ENCODE data around the gene WDCP.
A peak's percentile ranks its signal among the peaks of the same experiment; 100 is the strongest.
"Not testable (repeated sequence)": the region's sequence is repeated elsewhere in the genome, so short reads cannot be mapped to it uniquely, and the experiment has no call there.

The WDCP gene, protein sequence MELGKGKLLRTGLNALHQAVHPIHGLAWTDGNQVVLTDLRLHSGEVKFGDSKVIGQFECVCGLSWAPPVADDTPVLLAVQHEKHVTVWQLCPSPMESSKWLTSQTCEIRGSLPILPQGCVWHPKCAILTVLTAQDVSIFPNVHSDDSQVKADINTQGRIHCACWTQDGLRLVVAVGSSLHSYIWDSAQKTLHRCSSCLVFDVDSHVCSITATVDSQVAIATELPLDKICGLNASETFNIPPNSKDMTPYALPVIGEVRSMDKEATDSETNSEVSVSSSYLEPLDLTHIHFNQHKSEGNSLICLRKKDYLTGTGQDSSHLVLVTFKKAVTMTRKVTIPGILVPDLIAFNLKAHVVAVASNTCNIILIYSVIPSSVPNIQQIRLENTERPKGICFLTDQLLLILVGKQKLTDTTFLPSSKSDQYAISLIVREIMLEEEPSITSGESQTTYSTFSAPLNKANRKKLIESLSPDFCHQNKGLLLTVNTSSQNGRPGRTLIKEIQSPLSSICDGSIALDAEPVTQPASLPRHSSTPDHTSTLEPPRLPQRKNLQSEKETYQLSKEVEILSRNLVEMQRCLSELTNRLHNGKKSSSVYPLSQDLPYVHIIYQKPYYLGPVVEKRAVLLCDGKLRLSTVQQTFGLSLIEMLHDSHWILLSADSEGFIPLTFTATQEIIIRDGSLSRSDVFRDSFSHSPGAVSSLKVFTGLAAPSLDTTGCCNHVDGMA

GRCh38 chr2:24046930-24047702, at the start of gene WDCP:
WDCP (minus strand) TSS chr2:24047391; CDS start chr2:24039494, 7,897 bp downstream.
- peak; percentile 99 for DNase-seq

- DNase-seq, result not testable (repeated sequence)
These were observed 48.0 kb upstream of the WDCP start for GRCh38 chr2:24095171-24095677.

DNA sequence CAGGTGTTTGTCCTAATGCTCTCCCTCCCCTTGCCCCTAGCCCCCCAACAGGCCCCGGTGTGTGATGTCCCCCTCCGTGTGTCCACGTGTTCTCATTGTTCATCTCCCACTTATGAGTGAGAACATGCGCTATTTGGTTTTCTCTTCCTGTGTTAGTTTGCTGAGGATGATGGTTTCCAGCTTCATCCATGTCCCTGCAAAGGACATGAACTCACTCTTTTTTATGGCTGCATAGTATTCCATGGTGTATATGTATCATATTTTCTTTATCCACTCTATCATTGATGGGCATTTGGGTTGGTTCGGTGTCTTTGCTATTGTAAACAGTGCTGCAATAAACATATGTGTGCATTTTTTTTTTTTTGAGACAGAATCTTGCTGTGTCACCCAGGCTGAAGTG, 46.1 kb upstream of the WDCP start:
- DNase-seq, result not testable (repeated sequence)

GRCh38 chr2:24088821-24089359, 41.7 kb upstream of the WDCP start:
- no peak for DNase-seq

- DNase-seq, result no peak
These were observed 39.8 kb upstream of the WDCP start for GRCh38 chr2:24087032-24087431.

- DNase-seq, result no peak
These were observed 39.0 kb upstream of the WDCP start for GRCh38 chr2:24086241-24086640.

GRCh38 chr2:24085200-24085489, 38.0 kb upstream of the WDCP start:
- no peak for DNase-seq

- DNase-seq, result peak; percentile 95
These were observed 37.4 kb upstream of the WDCP start, which contains the start of gene TP53I3 for GRCh38 chr2:24084386-24085199. TP53I3 (minus strand) TSS chr2:24084834; CDS start chr2:24084326, 508 bp downstream.

- peak; percentile 90 for DNase-seq
These were observed 36.6 kb upstream of the WDCP start for GRCh38 chr2:24083567-24084385.

DNA sequence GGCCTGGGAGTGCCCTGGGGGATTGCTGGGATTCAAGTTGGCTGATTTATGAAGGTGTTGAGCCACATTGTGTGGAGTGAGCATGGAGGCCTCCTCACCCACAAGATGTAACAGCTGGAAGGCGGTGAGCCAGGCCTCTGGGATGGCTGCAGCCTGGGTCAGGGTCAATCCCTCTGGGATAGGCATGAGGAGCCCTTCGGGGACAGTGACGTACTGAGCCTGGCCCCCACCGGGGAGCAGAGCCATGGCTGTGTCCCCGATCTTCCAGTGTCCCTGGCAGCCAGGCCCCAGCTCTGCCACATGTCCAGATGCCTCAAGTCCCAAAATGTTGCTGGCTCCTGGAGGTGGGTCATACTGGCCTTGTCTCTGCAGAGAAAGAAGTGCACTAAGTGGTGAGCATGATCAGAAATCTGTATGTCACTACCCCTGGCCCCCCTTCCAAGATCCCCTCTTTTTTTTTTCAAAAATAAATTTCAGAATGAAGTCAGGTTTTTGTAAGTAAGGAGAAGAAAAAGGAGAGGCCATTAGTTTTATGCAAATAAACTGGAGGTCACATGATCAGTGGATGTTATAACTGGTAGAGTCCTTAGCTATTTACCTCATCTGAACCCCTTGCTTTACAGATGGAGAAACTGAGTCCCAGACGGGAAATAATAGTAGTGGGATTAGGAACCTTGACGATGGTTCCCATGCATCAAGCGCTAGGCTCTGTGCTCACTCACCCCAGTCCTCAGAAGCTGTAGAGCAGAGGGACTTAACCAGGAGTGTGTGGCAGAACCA, 35.8 kb upstream of the WDCP start:
- DNase-seq, result no peak

DNA sequence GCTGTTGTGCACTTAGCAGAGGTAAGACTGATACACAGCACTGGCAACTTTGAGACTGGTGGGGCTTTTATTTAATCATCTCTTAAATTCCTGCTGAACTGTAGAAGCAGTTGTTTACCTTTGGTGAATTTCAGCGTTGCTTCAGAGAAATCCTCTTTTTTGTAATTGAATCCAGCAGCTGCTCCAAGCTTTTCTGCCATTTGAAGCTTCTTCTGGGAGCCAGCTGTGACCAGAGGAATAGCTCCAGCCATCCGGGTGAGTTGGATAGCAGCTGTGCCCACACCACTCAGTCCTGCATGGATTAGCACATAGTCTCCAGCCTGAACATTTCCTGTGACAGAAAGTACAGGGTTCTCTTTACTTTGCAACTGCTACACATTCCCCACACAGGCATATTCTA, 33.5 kb upstream of the WDCP start:
- DNase-seq, result no peak

- DNase-seq, result no peak
These were observed 30.7 kb upstream of the WDCP start for GRCh38 chr2:24077879-24078278.

DNA sequence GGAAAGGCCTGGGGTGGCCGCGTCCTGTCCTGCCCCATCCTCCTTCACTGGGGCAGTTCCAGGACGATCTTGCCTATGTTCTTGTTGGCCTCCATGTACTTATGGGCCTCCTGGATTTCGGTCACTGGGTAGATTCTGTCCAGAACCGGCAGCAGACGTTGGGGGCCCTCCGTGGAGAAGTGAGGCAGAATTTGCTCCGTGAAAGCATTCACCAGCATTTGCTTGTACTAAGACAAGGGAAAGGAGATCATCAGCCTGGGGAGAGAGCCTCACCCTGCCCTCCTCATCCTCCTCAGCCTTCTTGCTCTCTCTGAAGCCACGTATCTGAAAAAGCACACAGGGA, 30.3 kb upstream of the WDCP start:
- no peak for DNase-seq

DNA sequence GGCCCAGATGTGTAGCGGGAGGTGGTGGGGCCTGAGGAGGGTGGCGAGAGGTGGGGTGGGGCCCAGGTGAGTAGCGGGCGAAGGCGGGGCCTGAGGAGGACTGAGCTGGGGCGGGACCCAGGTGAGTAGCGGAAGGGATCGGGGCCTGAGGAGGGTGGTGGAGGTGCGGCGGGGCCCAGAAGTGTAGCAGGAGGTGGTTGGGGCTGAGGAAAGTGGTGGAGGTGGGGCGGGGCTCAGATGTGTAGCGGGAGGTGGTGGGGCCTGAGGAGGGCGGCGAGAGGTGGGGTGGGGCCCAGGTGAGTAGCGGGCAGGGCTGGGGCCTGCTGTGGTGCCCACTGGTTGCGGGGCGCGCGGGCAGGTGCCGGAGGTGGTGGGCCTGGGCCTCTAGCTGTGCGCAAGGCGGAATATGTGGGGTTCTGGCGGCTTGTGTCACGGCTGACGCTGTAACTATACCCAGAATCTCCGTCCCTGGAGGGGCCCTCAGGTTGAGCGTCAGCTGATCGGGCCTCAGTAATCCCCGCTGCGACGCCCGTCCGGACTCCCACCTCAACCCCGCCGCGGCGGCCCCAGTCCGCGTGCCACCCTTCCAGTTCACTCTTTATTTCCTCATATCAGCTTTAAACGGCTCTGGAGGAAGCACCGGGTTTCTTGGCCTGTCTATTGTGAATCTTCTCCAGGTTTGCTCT, 29.8 kb upstream of the WDCP start:
- DNase-seq, result no peak

DNA sequence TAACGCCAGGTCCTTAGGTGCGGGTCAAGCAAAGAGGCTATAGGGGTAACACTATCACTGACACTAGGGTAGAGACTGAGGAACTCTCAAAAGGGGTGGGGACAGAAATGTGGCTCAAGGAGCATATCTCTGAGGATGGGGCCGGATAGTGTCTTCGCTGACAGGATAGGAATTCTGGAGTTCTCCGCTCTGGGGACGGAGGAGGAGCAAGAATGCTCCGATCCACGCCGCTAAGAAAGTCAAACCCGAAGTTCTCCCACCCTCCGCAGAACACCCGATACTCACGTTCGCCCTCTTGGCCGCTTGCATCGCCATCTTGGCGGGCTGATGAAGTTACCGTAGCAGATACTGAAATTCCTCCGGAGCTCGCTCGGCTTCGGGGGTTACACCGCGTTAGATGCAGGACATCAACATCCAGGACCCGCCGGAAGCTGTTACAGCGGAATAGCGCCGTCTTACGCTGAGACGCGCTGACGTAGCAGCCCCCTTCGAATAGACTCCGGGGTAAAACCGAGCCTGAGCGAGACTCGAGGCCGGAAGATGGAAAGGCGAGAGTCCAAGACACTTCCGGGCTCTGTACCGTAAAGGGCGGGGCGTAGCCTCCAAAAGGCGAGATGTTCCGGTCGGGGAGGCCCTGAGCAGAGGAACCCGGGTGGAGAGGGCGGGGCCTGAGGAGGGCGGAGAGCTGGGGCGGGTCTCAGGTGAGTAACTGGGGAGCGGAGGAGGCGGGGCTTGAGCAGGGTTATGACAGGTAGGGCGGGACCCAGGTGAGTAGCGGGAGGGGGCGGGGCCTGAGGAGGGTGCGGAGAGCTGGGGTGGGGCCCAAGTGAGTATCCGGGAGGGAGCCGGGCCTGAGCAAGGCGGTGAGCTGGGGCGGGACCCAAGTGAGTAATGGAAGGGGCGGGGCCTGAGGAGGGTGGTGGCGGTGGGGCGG, 29.0 kb upstream of the WDCP start, which contains the start of gene SF3B6:
Gene SF3B6, minus strand, starts transcription at position 412 of the 934 bp plus-strand sequence. Its CDS starts 97 bp downstream, at position 315.
- peak; percentile 97 for DNase-seq

DNA sequence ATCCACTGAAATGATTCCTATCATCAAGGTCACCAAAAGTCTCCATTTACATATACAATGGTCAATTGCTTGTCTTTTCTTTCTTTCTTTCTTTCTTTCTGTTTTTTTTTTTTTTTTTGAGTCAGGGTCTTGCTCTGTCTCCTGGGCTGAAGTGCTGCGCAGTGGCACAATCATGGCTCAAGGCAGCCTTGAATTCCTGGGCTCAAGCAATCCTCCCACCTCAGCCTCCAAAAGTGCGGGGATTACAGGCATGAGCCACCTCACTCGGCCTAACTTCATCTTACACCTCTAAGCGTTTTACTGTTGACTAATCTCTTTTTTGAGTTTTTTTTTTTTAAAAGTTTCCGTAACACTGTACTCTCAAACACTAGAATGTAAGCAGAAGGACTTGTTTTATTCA, 28.1 kb upstream of the WDCP start:
- no peak for DNase-seq

DNA sequence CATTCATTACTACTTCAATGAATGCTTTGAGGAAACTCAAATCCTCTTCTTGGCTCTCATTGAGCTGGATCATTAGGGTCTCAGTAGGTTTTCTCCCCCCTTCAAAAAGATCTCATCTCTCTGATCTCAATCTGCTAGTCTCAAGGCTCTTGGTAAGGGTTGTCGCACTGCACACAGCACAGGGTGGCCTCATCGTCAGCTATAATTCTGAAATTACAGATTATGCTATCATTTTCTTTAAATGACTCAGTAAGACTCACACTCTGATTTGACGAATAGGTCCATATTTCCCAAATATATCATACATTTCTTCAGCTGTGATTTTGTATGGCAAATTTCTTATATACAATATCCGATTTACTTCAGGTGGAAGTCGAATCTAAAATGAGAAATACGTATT, 26.6 kb upstream of the WDCP start:
- DNase-seq, result no peak

GRCh38 chr2:24072259-24072658, 25.1 kb upstream of the WDCP start:
- no peak for DNase-seq

GRCh38 chr2:24065341-24065740, 18.1 kb upstream of the WDCP start:
- DNase-seq, result no peak
